ENCODE data around the gene NPSR1.

- TF ChIP-seq SUZ12 (IDR thresholded peaks at IDR 0.05) = no peak
- TF ChIP-seq PKNOX1 (IDR thresholded peaks at IDR 0.05) = no peak
Measured at GRCh38 chr7:34659472-34660075, 1.6 kb downstream of the NPSR1 start.
